Measurements from ENCODE around the gene SATB2.

Gene SATB2

DNA sequence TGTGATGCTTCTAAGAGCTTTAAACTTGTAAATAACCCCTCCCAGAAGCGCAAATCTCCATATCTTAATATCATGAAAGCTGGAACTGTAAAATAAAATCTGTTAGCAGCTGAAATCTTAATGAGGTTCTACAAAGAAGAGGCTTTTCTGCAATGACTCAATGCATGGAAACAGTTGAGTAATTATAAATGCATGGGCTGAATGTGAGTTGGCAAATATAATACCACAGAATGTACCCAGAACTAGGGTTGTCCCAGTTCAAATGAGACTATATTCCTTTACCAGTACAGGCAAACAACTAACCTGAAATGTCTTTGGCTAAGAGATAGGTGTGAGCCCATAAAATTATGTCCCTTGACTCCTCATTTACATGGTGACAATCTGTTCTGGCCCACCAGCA, 52.9 kb downstream of the SATB2 start:
- peaks cover 78% of the 10 kb centered on the region for H3K36me3 ChIP-seq (ENCODE audit: insufficient read depth, low read length)
- no peak overlapping the region for H3K9ac ChIP-seq (ENCODE audit: low read length)
- no peak for TF ChIP-seq EZH2 (IDR thresholded peaks at IDR 0.05; ENCODE audit: borderline replicate concordance, low read length)
- TF ChIP-seq, protein P1, sequence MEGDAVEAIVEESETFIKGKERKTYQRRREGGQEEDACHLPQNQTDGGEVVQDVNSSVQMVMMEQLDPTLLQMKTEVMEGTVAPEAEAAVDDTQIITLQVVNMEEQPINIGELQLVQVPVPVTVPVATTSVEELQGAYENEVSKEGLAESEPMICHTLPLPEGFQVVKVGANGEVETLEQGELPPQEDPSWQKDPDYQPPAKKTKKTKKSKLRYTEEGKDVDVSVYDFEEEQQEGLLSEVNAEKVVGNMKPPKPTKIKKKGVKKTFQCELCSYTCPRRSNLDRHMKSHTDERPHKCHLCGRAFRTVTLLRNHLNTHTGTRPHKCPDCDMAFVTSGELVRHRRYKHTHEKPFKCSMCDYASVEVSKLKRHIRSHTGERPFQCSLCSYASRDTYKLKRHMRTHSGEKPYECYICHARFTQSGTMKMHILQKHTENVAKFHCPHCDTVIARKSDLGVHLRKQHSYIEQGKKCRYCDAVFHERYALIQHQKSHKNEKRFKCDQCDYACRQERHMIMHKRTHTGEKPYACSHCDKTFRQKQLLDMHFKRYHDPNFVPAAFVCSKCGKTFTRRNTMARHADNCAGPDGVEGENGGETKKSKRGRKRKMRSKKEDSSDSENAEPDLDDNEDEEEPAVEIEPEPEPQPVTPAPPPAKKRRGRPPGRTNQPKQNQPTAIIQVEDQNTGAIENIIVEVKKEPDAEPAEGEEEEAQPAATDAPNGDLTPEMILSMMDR (IDR thresholded peaks at IDR 0.05; ENCODE audit: low read length) = no peak
- no peaks in the 10 kb centered on the region for H3K9me3 ChIP-seq (ENCODE audit: low read length)
- peak overlapping the region; percentile 33 for H3K27ac ChIP-seq (ENCODE audit: low read depth, low read length, poor library complexity, severe bottlenecking)
- H3K9me2 ChIP-seq (ENCODE audit: low read depth, low read length) = no peaks in the 10 kb centered on the region
- no peak overlapping the region for H3K4me2 ChIP-seq (ENCODE audit: low read length)
- H2AFZ ChIP-seq (ENCODE audit: low read length) = no peak overlapping the region
- no peaks in the 10 kb centered on the region for H4K20me1 ChIP-seq (ENCODE audit: insufficient read depth, low read length)
- no peaks in the 10 kb centered on the region for H3F3A ChIP-seq (ENCODE audit: insufficient read depth, low read length)
- H3K79me2 ChIP-seq (ENCODE audit: insufficient read depth, low read length) = peaks cover 19% of the 10 kb centered on the region
- no peaks in the 10 kb centered on the region for H3K27me3 ChIP-seq (ENCODE audit: insufficient read depth, low read length)
- H3K4me3 ChIP-seq (ENCODE audit: low read depth, low read length, poor library complexity, severe bottlenecking) = no peak overlapping the region
- peaks cover 22% of the 10 kb centered on the region for H3K4me1 ChIP-seq (ENCODE audit: insufficient read depth, low read length, severe bottlenecking)

DNA sequence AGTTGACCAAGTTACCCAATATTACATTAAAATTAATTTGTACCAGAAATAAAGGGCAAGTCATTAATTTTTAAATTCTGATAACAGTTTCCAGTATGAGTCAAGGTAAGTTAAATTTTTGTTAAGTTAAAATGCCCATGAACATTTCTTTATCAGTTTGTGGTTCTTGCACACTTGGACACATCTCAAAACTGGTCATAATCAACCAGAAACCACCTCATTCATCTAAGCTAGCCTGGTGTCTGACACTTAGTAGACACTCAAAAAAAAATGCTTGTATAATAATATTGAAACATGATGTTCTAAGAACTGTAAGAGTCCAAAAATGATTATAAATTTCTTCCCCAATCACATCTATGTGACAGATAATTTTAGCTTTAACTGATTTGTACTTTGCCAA, 62.4 kb downstream of the SATB2 start:
- Histone ChIP-seq H3K27ac (ENCODE audit: low read depth, low read length, poor library complexity, severe bottlenecking) (no peak overlapping the region), H3F3A (ENCODE audit: insufficient read depth, low read length) (no peaks in the 10 kb centered on the region), H3K4me1 (ENCODE audit: insufficient read depth, low read length, severe bottlenecking) (peaks cover 50% of the 10 kb centered on the region), H3K4me2 (ENCODE audit: low read length) (no peak overlapping the region), H3K9me2 (ENCODE audit: low read depth, low read length) (no peaks in the 10 kb centered on the region), H3K9me3 (ENCODE audit: low read length) (no peaks in the 10 kb centered on the region), H3K4me3 (ENCODE audit: low read depth, low read length, poor library complexity, severe bottlenecking) (no peak overlapping the region), H2AFZ (ENCODE audit: low read length) (no peak overlapping the region), H4K20me1 (ENCODE audit: insufficient read depth, low read length) (no peaks in the 10 kb centered on the region), H3K36me3 (ENCODE audit: insufficient read depth, low read length) (peaks cover 64% of the 10 kb centered on the region), H3K27me3 (ENCODE audit: insufficient read depth, low read length) (no peaks in the 10 kb centered on the region), H3K9ac (ENCODE audit: low read length) (no peak overlapping the region), H3K79me2 (ENCODE audit: insufficient read depth, low read length) (0 out of 2 replicates have a peak, but pooled peaks cover 4% of the 10 kb centered on the region)
- TF ChIP-seq, protein P1 (IDR thresholded peaks at IDR 0.05; ENCODE audit: low read length) = no peak
- no peak for TF ChIP-seq EZH2 (IDR thresholded peaks at IDR 0.05; ENCODE audit: borderline replicate concordance, low read length)

DNA sequence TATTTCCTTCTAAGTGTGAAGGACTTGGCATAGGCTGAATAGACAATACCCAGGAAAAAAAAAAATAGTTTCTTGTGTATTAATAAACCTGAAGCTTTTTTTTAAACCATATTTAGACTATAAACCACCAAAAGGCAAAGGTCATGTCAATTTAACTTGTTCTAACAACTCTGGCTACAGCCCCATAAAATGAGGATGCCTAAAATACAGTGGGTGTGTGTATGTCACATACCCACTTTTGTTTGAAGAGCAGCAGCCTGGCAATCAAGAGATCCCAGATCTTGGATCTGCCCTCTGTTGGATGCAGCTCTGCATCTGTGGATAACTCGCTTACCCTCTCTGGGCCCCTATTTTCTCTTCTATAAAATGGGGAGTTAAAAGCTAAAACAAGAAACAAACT, 65.4 kb downstream of the SATB2 start:
- H3K9me2 ChIP-seq (ENCODE audit: low read depth, low read length) = no peaks in the 10 kb centered on the region
- TF ChIP-seq, protein P1 (IDR thresholded peaks at IDR 0.05; ENCODE audit: low read length) = no peak
- no peak for TF ChIP-seq EZH2 (IDR thresholded peaks at IDR 0.05; ENCODE audit: borderline replicate concordance, low read length)
- H3K4me3 ChIP-seq (ENCODE audit: low read depth, low read length, poor library complexity, severe bottlenecking) = no peak overlapping the region
- H3K79me2 ChIP-seq (ENCODE audit: insufficient read depth, low read length) = 0 out of 2 replicates have a peak, but pooled peaks cover 4% of the 10 kb centered on the region
- H3K27me3 ChIP-seq (ENCODE audit: insufficient read depth, low read length) = no peaks in the 10 kb centered on the region
- no peaks in the 10 kb centered on the region for H3K9me3 ChIP-seq (ENCODE audit: low read length)
- H3K36me3 ChIP-seq (ENCODE audit: insufficient read depth, low read length) = peaks cover 48% of the 10 kb centered on the region
- no peak overlapping the region for H3K4me2 ChIP-seq (ENCODE audit: low read length)
- H2AFZ ChIP-seq (ENCODE audit: low read length) = no peak overlapping the region
- H3K9ac ChIP-seq (ENCODE audit: low read length) = no peak overlapping the region
- H3K4me1 ChIP-seq (ENCODE audit: insufficient read depth, low read length, severe bottlenecking) = peaks cover 53% of the 10 kb centered on the region
- H4K20me1 ChIP-seq (ENCODE audit: insufficient read depth, low read length) = no peaks in the 10 kb centered on the region
- H3F3A ChIP-seq (ENCODE audit: insufficient read depth, low read length) = no peaks in the 10 kb centered on the region
- H3K27ac ChIP-seq (ENCODE audit: low read depth, low read length, poor library complexity, severe bottlenecking) = peak overlapping the region; percentile 13

Data from OCI-LY1 (cell line).